Islet of Langerhans (tissue), 1 donor: Measurements from ENCODE around the gene NME8.
A peak's percentile ranks its signal among the peaks of the same experiment; 100 is the strongest.
"Not testable (repeated sequence)": the region's sequence is repeated elsewhere in the genome, so short reads cannot be mapped to it uniquely, and the experiment has no call there.

ENCODE experiments used
- FAIRE-seq: peaks from one replicate; lab custom pipeline; 2011; peaks lifted over from hg19 to GRCh38; lab: Jason Lieb, UNC

Gene NME8

GRCh38 chr7:37848297-37848696 lies at the start of gene NME8:
Gene NME8, plus strand, starts transcription at chr7:37848597. Its CDS starts 1,670 bp downstream, at chr7:37850267.
- FAIRE-seq = no peak

GRCh38 chr7:37806152-37806551 lies 42.2 kb upstream of the NME8 start:
- no peak for FAIRE-seq

- FAIRE-seq = not testable (repeated sequence)
These were observed 36.2 kb upstream of the NME8 start for GRCh38 chr7:37812161-37812580.

- no peak for FAIRE-seq
These were observed 32.6 kb upstream of the NME8 start for GRCh38 chr7:37815671-37816371.

GRCh38 chr7:37816922-37817590 lies 31.3 kb upstream of the NME8 start:
- no peak for FAIRE-seq

DNA sequence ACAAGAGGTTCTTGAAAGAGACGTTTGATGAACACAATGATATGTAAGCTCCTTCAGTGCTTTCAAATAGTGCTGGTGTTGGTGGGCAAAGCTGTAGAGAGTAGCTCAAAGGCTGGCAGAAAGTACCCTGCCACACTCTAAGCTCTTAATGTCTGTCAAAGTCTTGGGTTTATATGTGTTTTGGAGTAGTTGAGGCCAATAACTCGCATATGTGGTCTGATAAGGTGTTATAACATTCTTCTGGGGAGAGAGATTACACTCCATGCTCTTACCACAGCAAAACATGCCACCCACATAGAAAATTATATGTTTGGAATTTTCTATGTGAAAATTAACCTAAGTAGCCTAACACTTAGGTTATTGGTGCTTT lies 30.8 kb upstream of the NME8 start:
- no peak for FAIRE-seq

- FAIRE-seq = no peak
These were observed 30.2 kb upstream of the NME8 start for GRCh38 chr7:37817996-37818720.

DNA sequence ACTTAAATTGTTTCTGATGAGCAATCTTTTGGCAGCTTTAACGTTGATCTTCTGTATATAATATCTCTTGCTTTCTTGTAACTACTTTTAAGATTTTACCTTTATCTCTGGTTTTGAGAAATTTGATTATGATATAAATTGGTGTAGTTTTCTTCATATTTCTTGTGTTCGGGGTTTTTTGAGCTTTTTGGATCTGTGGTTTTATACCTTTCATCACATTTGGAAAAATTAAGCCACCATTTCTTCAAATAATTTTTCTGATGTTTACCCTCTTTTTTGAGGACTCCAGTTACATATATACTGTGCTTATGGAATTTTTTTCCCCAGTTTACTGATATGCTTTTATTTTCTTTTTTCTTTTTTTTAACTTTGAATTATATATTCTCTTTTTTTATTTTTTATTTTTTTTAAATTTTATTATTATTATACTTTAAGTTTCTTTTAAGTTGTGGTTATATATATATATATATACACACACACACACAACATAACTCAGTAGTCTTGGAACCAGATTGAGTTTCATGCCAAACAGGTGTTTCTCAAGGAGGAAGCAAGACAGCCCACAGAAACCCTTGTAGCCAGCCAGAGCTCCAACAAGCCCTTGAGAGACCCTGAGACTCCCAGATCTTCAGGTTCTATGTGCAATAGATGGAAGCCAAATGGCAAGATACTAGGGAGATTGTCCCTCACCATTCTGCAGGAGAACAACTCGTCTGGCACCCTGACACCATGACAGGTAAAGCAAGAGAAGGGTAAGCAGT lies 27.5 kb upstream of the NME8 start:
- FAIRE-seq = no peak

- no peak for FAIRE-seq
These were observed 25.5 kb upstream of the NME8 start for GRCh38 chr7:37822946-37823345.

- no peak for FAIRE-seq
These were observed 24.8 kb upstream of the NME8 start for GRCh38 chr7:37823557-37823956.

GRCh38 chr7:37825038-37825437 lies 23.4 kb upstream of the NME8 start:
- no peak for FAIRE-seq

- FAIRE-seq = no peak
These were observed 21.6 kb upstream of the NME8 start for GRCh38 chr7:37826825-37827224.

DNA sequence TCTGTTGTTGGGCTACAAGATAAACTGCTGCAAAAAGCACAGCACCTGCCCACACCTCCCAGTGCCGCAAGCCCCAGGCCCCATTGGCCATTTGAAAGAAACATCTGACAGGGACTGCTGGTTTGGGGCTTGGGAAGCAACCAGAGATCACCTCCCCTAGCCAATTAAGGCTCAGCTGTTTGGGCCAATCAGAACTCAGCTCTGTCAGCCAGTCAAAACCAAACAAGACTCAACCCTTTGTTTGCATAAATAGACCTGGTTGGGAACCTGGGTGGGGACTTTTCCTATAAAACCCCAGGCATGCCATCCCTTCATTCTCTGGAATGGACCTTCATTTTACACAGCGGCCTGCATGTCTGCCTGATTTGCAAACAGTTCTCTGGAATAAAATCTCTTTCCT lies 17.2 kb upstream of the NME8 start:
- FAIRE-seq = no peak

- FAIRE-seq = no peak
These were observed 16.2 kb upstream of the NME8 start for GRCh38 chr7:37832194-37832593.

GRCh38 chr7:37833107-37833817 lies 15.1 kb upstream of the NME8 start:
- FAIRE-seq = peak; percentile 97

DNA sequence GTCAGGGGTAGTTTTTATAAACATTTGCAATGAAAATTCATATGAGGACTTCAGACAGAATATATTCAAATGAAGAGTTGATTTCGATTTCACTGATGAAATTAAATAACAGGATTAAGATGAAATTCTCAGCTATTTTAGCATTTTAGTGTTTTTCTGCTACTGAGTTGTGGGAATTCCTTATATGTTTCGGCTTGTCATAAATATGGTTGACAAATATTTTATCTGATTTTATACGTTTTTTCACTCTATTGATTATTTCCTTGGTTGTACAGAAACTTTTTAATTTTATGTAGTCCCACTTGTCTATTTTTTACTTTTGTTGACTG lies 14.6 kb upstream of the NME8 start:
- FAIRE-seq = no peak

GRCh38 chr7:37853468-37853867 lies 5.1 kb downstream of the NME8 start:
- no peak for FAIRE-seq

GRCh38 chr7:37882086-37882485 lies 33.7 kb downstream of the NME8 start:
- FAIRE-seq = no peak

DNA sequence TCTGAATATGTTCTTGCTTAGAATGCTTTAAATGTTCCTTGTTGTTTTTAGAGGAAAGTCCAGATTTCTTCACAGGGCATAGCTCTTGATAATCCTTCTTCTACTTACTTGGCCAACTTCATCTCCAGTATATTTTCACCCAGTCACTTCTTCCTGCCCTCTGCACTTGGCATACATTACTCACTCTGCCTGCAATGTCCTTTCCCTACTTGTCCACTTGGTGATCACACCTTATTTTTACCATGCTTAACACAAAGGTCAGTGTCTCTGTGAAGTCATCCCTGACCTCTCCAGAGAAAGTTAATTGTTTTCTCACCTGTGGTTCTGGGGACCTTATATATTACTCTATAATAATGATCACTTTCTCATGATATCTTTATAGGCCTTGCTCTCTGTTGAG lies 45.0 kb downstream of the NME8 start:
- FAIRE-seq = no peak

DNA sequence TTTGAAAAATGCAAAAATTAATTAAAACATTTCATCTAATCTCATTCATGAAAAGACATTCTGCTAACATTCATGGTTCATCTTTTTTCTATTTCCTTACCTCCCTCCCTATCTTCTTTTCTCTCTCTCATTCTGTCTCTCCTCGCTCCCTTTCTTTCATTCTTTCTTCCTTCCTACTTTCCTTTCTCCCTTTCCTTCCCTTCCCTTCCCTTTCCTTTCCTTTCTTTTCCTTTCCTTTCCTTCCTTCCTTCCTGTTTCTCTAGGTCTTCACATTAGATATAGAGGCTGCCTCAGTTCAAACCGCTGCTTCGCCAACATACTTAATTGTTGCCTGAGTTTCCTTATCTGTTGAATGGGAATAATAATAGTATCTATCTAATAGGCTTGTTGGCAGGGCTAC lies 46.3 kb downstream of the NME8 start:
- FAIRE-seq = no peak

GRCh38 chr7:37899712-37900247 lies 51.4 kb downstream of the NME8 start:
- no peak for FAIRE-seq
